ENCODE data around the gene HOATZ.

HOATZ gene

DNA sequence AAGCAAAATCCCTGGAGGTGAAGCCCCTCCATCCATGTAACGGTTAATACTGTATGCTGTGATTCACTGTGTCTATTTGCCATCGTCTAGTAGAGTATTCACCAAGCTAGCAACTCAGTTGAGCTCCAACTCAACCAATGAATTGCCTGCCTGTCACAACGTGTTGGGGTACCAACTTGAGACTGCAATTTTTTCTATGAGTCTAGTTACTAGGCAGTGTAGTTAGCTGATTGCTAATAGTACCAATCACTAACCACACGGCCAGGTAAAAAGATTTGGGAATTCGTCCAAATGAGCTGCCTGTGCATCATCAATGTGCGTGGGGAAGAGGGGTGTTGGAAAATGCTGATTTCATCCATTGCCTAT, 1.4 kb upstream of the HOATZ start:
- Histone ChIP-seq H4K20me1 (ENCODE audit: insufficient read depth, low read length) (no peaks in the 10 kb centered on the region), H3K9ac (ENCODE audit: low read length) (no peak overlapping the region), H3K4me2 (ENCODE audit: low read length) (peak overlapping the region; percentile 62), H2AFZ (ENCODE audit: low read length) (no peak overlapping the region), H3F3A (ENCODE audit: insufficient read depth, low read length) (no peaks in the 10 kb centered on the region), H3K27ac (ENCODE audit: low read depth, low read length, poor library complexity, severe bottlenecking) (no peak overlapping the region), H3K4me1 (ENCODE audit: insufficient read depth, low read length, severe bottlenecking) (peaks cover 11% of the 10 kb centered on the region), H3K4me3 (ENCODE audit: low read depth, low read length, poor library complexity, severe bottlenecking) (peak overlapping the region; percentile 50), H3K27me3 (ENCODE audit: insufficient read depth, low read length) (0 out of 2 replicates have a peak, but pooled peaks cover 5% of the 10 kb centered on the region), H3K36me3 (ENCODE audit: insufficient read depth, low read length) (no peaks in the 10 kb centered on the region), H3K9me2 (ENCODE audit: low read depth, low read length) (no peaks in the 10 kb centered on the region), H3K9me3 (ENCODE audit: low read length) (0 out of 2 replicates have a peak, but pooled peaks cover under 1% of the 10 kb centered on the region), H3K79me2 (ENCODE audit: insufficient read depth, low read length) (no peaks in the 10 kb centered on the region)
- TF ChIP-seq EZH2 (IDR thresholded peaks at IDR 0.05; ENCODE audit: borderline replicate concordance, low read length): no peak
- no peak for TF ChIP-seq CTCF (IDR thresholded peaks at IDR 0.05; ENCODE audit: low read length)

GRCh38 chr11:111515591-111515990, 1.0 kb downstream of the HOATZ start:
- Histone ChIP-seq H3K9ac (ENCODE audit: low read length) (no peak overlapping the region), H3K4me1 (ENCODE audit: insufficient read depth, low read length, severe bottlenecking) (peaks cover 11% of the 10 kb centered on the region), H2AFZ (ENCODE audit: low read length) (no peak overlapping the region), H3K9me3 (ENCODE audit: low read length) (no peaks in the 10 kb centered on the region), H3F3A (ENCODE audit: insufficient read depth, low read length) (no peaks in the 10 kb centered on the region), H3K27me3 (ENCODE audit: insufficient read depth, low read length) (0 out of 2 replicates have a peak, but pooled peaks cover 5% of the 10 kb centered on the region), H3K79me2 (ENCODE audit: insufficient read depth, low read length) (no peaks in the 10 kb centered on the region), H3K9me2 (ENCODE audit: low read depth, low read length) (no peaks in the 10 kb centered on the region), H3K4me2 (ENCODE audit: low read length) (no peak overlapping the region), H3K4me3 (ENCODE audit: low read depth, low read length, poor library complexity, severe bottlenecking) (no peak overlapping the region), H3K27ac (ENCODE audit: low read depth, low read length, poor library complexity, severe bottlenecking) (no peak overlapping the region), H4K20me1 (ENCODE audit: insufficient read depth, low read length) (no peaks in the 10 kb centered on the region), H3K36me3 (ENCODE audit: insufficient read depth, low read length) (no peaks in the 10 kb centered on the region)
- TF ChIP-seq EZH2 (IDR thresholded peaks at IDR 0.05; ENCODE audit: borderline replicate concordance, low read length): no peak
- TF ChIP-seq CTCF (IDR thresholded peaks at IDR 0.05; ENCODE audit: low read length): no peak

DNA sequence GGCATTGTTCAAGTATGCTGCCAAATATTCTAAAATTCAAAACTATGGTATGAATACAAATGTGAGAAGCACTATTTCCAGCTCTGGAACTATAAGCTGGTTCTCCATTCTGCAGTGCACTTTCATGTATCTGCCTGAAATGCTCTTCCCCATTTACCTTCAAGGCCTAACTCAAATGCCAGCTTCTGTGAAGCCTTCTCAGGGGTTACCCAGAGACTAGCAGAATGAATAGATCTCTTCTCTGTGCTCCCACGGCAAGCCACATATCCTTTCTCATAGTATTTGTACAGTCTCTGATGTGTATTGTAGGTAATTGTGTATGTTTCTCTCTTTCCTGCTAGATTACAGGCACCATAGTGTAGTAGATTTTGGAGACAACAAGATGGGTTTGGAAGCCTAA, 4.1 kb downstream of the HOATZ start:
- TF ChIP-seq CTCF (IDR thresholded peaks at IDR 0.05; ENCODE audit: low read length) (no peak), EZH2 (IDR thresholded peaks at IDR 0.05; ENCODE audit: borderline replicate concordance, low read length) (no peak)
- Histone ChIP-seq H3K27ac (ENCODE audit: low read depth, low read length, poor library complexity, severe bottlenecking) (no peak overlapping the region), H3K9ac (ENCODE audit: low read length) (no peak overlapping the region), H3K36me3 (ENCODE audit: insufficient read depth, low read length) (no peaks in the 10 kb centered on the region), H3K27me3 (ENCODE audit: insufficient read depth, low read length) (0 out of 2 replicates have a peak, but pooled peaks cover 8% of the 10 kb centered on the region), H4K20me1 (ENCODE audit: insufficient read depth, low read length) (no peaks in the 10 kb centered on the region), H3K4me2 (ENCODE audit: low read length) (no peak overlapping the region), H3K9me3 (ENCODE audit: low read length) (no peaks in the 10 kb centered on the region), H3K79me2 (ENCODE audit: insufficient read depth, low read length) (no peaks in the 10 kb centered on the region), H3K9me2 (ENCODE audit: low read depth, low read length) (no peaks in the 10 kb centered on the region), H3K4me3 (ENCODE audit: low read depth, low read length, poor library complexity, severe bottlenecking) (no peak overlapping the region), H3K4me1 (ENCODE audit: insufficient read depth, low read length, severe bottlenecking) (peaks cover 3% of the 10 kb centered on the region), H3F3A (ENCODE audit: insufficient read depth, low read length) (no peaks in the 10 kb centered on the region), H2AFZ (ENCODE audit: low read length) (no peak overlapping the region)
